ENCODE data around the gene SLC9A9. TPM values are rescaled to one million over a fixed set of nuclear protein-coding genes. Genes with fewer than 3 reads are reported as not detected.

SLC9A9 gene
- total RNA-seq, 1 donor from 2014 or later, result 3.5 TPM

GRCh38 chr3:143416229-143416628, 432.0 kb downstream of the SLC9A9 start:
- Mint-ChIP-seq H3K9me3 (ENCODE audit: unreplicated experiment) (peaks cover 8% of the 10 kb centered on the region), H3K27me3 (ENCODE audit: unreplicated experiment) (no peaks in the 10 kb centered on the region), H3K27ac (ENCODE audit: unreplicated experiment) (no peak overlapping the region), H3K4me1 (ENCODE audit: unreplicated experiment) (peaks cover 5% of the 10 kb centered on the region), H3K4me3 (ENCODE audit: unreplicated experiment) (no peak overlapping the region), H3K36me3 (ENCODE audit: unreplicated experiment) (no peaks in the 10 kb centered on the region)
- no peak for TF ChIP-seq CTCF (IDR thresholded peaks at IDR 0.05)
- DNase-seq (ENCODE audit: extremely low spot score, unreplicated experiment), result no peak

- H3K9me3 Mint-ChIP-seq (ENCODE audit: unreplicated experiment), result peaks cover 8% of the 10 kb centered on the region
- TF ChIP-seq CTCF (IDR thresholded peaks at IDR 0.05), result no peak
- DNase-seq (ENCODE audit: extremely low spot score, unreplicated experiment), result no peak
- H3K4me1 Mint-ChIP-seq (ENCODE audit: unreplicated experiment), result no peaks in the 10 kb centered on the region
- H3K4me3 Mint-ChIP-seq (ENCODE audit: unreplicated experiment), result no peak overlapping the region
- no peaks in the 10 kb centered on the region for H3K27me3 Mint-ChIP-seq (ENCODE audit: unreplicated experiment)
- no peak overlapping the region for H3K27ac Mint-ChIP-seq (ENCODE audit: unreplicated experiment)
- H3K36me3 Mint-ChIP-seq (ENCODE audit: unreplicated experiment), result no peaks in the 10 kb centered on the region
Measured at GRCh38 chr3:143414571-143415253, 433.6 kb downstream of the SLC9A9 start.

- H3K4me3 Mint-ChIP-seq (ENCODE audit: unreplicated experiment), result no peak overlapping the region
- DNase-seq (ENCODE audit: extremely low spot score, unreplicated experiment), result no peak
- TF ChIP-seq CTCF (IDR thresholded peaks at IDR 0.05), result no peak
- H3K27ac Mint-ChIP-seq (ENCODE audit: unreplicated experiment), result no peak overlapping the region
- H3K9me3 Mint-ChIP-seq (ENCODE audit: unreplicated experiment), result peaks cover 8% of the 10 kb centered on the region
- no peaks in the 10 kb centered on the region for H3K27me3 Mint-ChIP-seq (ENCODE audit: unreplicated experiment)
- H3K36me3 Mint-ChIP-seq (ENCODE audit: unreplicated experiment), result no peaks in the 10 kb centered on the region
- no peaks in the 10 kb centered on the region for H3K4me1 Mint-ChIP-seq (ENCODE audit: unreplicated experiment)
Measured at GRCh38 chr3:143413372-143413771, 434.9 kb downstream of the SLC9A9 start.

GRCh38 chr3:143412084-143412483, 436.2 kb downstream of the SLC9A9 start:
- H3K9me3 Mint-ChIP-seq (ENCODE audit: unreplicated experiment), result peaks cover 8% of the 10 kb centered on the region
- no peak for DNase-seq (ENCODE audit: extremely low spot score, unreplicated experiment)
- no peaks in the 10 kb centered on the region for H3K36me3 Mint-ChIP-seq (ENCODE audit: unreplicated experiment)
- no peaks in the 10 kb centered on the region for H3K4me1 Mint-ChIP-seq (ENCODE audit: unreplicated experiment)
- H3K27ac Mint-ChIP-seq (ENCODE audit: unreplicated experiment), result no peak overlapping the region
- no peaks in the 10 kb centered on the region for H3K27me3 Mint-ChIP-seq (ENCODE audit: unreplicated experiment)
- no peak for TF ChIP-seq CTCF (IDR thresholded peaks at IDR 0.05)
- no peak overlapping the region for H3K4me3 Mint-ChIP-seq (ENCODE audit: unreplicated experiment)

- Mint-ChIP-seq H3K4me3 (ENCODE audit: unreplicated experiment) (no peak overlapping the region), H3K9me3 (ENCODE audit: unreplicated experiment) (no peaks in the 10 kb centered on the region), H3K36me3 (ENCODE audit: unreplicated experiment) (no peaks in the 10 kb centered on the region)
Measured at GRCh38 chr3:143410259-143410658, 438.0 kb downstream of the SLC9A9 start.

More at GRCh38 chr3:143410259-143410658, 438.0 kb downstream of the SLC9A9 start:
- Mint-ChIP-seq H3K27ac (ENCODE audit: unreplicated experiment) (no peak overlapping the region), H3K4me1 (ENCODE audit: unreplicated experiment) (no peaks in the 10 kb centered on the region), H3K27me3 (ENCODE audit: unreplicated experiment) (no peaks in the 10 kb centered on the region)
- no peak for TF ChIP-seq CTCF (IDR thresholded peaks at IDR 0.05)
- no peak for DNase-seq (ENCODE audit: extremely low spot score, unreplicated experiment)

Data from osteocyte (in vitro differentiated cells).